GM18858 (cell line): ENCODE results near the gene BOLL.
"Not testable (repeated sequence)": the region's sequence is repeated elsewhere in the genome, so short reads cannot be mapped to it uniquely, and the experiment has no call there.

Experiments
- ATAC-seq: cut with Tn5 transposase; IDR thresholded peaks from one replicate; pipeline ENCODE4 v1.9.1; 2021; ENCODE audit not compliant: unreplicated experiment

The BOLL gene

DNA sequence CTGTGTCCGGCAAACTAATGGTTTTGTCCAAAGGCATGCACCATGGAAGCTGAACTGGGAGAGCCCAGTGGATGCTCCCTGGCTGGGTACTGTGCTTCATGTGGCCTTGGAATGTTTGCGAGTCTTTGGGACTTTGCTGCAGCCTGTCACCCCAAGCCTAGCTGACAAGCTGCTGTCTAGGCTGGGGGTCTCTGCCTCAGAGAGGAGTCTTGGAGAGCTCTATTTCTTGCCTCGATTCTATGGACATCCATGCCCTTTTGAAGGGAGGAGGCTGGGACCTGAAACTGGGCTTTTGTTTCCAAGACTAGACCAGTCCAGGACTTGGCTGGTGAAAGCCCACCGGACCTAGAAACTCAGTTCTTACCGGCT lies 78.3 kb downstream of the BOLL start:
- ATAC-seq, result no peak

DNA sequence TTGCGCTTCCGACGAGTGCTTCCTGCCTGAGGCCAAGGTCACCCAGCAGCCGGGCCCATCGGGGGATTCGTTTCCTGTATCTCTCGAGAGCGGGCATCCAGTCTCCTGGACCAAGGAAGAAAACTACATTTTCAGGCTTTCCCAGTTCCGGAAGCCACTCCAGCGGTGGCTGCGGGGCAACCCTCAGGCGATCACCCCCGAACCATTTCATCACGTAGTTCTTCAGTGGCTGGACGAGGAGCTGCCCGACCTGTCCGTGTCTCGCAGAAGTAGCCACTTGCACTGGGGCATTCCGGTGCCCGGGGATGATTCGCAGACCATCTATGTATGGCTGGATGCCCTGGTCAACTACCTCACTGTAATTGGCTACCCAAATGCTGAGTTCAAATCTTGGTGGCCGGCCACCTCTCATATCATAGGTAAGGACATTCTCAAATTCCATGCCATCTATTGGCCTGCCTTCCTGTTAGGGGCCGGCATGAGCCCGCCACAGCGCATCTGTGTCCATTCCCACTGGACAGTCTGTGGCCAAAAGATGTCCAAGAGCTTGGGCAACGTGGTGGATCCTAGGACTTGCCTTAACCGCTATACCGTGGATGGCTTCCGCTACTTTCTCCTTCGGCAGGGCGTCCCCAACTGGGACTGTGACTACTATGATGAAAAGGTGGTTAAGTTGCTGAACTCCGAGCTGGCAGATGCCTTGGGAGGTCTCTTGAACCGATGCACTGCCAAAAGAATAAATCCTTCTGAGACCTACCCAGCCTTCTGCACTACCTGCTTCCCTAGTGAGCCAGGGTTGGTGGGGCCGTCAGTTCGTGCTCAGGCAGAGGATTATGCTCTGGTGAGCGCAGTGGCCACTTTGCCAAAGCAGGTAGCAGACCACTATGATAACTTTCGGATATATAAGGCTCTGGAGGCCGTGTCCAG lies 78.9 kb downstream of the BOLL start:
- no peak for ATAC-seq

DNA sequence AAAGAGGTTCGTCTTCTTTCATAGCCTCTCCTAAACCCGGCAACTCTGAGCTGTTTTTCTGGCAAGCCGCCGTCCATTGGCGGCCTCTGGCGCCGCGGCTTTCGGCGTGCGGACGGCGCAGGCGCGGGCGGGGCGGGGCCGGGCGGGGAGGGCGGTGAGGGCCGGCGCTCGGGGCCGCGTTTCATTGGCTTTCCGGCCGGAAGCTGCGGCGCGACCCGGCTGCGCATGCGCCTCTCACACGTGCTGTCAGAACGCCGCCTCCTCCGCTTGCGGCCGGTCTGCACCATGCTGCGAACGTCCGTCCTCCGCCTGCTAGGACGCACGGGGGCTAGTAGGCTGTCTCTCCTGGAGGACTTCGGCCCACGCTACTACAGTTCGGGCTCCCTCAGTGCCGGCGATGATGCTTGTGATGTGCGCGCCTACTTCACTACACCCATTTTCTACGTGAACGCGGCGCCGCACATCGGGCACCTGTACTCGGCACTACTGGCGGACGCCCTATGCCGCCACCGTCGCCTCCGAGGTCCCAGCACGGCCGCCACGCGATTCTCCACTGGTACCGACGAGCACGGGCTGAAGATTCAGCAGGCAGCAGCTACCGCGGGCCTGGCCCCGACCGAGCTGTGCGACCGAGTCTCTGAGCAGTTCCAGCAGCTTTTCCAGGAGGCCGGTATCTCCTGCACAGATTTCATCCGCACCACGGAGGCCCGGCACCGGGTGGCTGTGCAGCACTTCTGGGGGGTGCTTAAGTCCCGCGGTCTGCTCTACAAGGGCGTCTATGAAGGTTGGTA lies 79.8 kb downstream of the BOLL start, which contains the start of gene MARS2:
Gene MARS2 (plus strand): TSS at position 249 of the 791 bp plus-strand sequence. CDS start 37 bp downstream, at position 286.
- peak; percentile 77 for ATAC-seq

DNA sequence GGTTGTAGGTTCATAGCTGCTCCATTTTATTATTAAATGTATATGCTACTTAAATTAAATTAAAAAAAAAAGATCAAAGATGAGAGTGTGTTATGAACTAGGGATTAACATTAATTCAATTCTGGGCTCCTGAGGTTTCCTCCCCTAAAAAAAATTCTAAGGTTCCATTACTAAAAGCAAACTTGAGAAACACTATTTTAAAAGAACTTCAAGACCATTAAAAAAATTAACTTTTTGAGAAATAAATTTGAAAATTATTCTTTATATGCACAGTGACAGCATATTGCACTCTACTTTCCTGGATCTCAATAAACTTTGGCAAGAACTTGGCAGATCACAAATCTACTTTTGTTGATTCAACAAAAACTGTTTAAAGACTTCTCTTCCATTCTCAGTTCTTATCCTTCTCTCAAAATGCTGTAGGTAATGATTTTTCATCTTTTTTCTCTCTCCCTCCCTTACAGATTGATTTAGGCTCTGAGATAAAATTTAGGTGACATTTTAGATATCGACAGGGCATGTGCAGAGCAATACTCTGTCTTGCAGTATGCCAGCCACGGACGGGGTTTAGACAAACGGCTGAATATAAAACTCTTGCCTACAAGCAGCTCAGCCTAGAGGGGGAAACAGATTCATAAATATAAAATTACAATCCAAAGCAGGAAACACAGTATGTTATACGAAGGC lies 80.5 kb downstream of the BOLL start:
- ATAC-seq, result peak; percentile 23

DNA sequence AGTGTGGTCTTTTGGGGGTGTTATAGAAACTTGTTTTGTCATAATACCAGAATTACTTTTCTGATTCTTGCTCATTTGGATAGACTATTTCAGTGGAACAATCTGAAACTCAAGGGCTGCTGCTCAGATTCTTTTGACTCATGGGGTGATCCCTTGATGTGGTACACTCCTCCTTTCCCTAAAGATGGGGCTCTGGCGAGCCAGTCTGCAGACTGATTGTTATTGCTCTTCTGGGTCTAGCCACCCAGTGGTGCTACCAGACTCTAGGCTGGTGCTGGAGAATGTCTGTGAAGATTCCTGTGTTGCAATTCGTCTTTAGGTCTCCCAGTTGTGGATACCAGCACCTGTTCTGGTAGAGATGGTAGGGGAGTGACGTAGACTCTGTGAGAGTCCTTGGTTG lies 84.2 kb downstream of the BOLL start:
- ATAC-seq, result no peak

DNA sequence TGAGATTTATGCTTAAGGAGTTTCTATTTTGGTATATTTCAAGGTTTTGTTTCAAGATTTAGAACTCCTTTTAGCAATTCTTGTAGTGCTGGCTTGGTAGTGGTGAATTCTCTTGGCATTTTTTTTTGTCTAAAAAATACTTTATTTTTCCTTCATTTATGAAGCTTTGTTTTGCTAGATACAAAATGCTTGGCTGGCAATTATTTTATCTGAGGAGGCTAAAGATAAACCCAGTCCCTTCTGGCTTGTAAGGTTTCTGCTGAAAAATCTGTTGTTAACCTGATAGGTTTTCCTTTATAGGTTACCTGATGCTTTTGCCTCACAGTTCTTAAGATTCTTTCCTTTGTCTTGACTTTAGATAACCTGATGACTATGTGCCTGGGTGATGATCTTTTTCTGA lies 85.4 kb downstream of the BOLL start:
- ATAC-seq, result not testable (repeated sequence)

DNA sequence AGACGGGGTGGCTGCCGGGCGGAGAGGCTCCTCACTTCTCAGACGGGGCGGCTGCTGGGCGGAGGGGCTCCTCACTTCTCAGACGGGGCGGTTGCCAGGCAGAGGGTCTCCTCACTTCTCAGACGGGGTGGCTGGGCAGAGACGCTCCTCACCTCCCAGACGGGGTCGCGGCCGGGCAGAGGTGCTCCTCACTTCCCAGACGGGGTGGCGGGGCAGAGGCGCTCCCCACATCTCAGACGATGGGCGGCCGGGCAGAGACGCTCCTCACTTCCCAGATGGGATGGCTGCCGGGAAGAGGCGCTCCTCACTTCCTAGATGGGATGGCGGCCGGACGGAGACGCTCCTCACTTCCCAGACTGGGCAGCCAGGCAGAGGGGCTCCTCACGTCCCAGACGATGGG lies 88.5 kb downstream of the BOLL start:
- not testable (repeated sequence) for ATAC-seq

DNA sequence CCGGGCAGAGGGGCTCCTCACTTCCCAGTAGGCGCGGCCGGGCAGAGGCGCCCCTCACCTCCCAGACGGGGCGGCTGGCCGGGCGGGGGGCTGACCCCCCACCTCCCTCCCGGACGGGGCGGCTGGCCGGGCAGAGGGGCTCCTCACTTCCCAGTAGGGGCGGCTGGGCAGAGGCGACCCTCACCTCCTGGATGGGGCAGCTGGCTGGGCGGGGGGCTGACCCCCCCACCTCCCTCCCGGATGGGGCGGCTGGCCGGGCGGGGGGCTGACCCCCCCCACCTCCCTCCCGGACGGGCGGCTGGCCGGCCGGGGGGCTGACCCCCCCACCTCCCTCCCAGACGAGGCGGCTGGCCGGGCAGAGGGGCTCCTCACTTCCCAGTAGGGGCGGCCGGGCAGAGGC lies 89.1 kb downstream of the BOLL start:
- ATAC-seq, result not testable (repeated sequence)

DNA sequence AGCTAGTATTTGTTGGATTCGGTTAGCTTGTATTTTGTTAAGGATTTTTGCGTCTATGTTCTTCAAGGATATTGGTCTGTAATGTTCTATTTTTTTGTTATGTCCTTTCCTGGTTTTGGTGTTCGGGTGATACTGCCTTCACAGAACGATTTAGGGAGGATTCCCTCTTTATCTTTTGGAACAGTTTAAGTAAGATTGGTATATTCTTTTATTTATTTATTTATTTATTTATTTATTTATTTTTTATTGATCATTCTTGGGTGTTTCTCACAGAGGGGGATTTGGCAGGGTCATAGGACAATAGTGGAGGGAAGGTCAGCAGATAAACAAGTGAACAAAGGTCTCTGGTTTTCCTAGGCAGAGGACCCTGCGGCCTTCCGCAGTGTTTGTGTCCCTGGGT lies 89.9 kb downstream of the BOLL start:
- ATAC-seq, result not testable (repeated sequence)

DNA sequence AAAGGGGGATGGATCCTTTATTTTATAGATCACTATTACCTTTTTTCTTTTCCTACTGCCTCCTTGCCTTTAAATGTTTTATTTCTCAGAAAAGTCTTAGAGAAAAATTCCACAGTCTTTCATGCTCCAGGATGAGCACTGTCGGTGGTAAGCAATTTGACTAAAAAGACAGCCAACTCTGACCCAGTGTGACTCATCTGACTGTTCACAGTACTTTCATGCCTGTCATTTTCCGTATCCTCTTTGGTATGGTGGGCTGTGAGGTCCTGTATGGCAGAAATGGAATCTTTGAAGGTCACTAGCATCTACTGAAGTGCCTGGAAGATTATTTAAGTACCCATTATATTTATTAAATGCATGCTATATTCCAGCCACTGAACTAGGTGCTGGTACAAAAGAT lies 107.6 kb downstream of the BOLL start:
- no peak for ATAC-seq

DNA sequence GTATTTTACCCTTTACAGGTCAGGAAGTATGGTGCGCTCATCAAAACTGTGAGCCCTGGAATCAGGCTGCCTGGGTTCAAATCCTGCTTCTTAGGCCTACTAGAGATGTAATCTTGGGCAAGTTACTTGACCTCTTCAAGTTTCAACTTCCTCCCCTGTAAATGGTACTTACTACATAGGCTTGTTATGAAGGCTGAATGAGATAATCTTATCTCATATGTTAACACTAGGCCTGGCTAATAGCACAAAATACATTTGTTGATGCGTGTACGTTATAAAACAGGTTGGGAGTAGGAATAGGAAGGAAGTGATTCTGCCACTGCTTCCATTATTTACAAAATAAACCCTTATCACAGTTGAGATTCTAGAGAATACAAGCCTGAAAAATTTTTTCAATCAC lies 108.1 kb downstream of the BOLL start:
- no peak for ATAC-seq
